SIG-M5 treated with dmso at 0.1 percent for 504 hours (cell line): ENCODE data around the gene SELE.
"Not testable (repeated sequence)": the region's sequence is repeated elsewhere in the genome, so short reads cannot be mapped to it uniquely, and the experiment has no call there.

ENCODE experiments used
- DNase-seq: peaks from one replicate; lab custom pipeline; 2025; ENCODE audit not compliant: unreplicated experiment; lab: John Stamatoyannopoulos, UW

Gene SELE

GRCh38 chr1:169725930-169726329 lies 7.9 kb downstream of the SELE start:
- no peak for DNase-seq

DNA sequence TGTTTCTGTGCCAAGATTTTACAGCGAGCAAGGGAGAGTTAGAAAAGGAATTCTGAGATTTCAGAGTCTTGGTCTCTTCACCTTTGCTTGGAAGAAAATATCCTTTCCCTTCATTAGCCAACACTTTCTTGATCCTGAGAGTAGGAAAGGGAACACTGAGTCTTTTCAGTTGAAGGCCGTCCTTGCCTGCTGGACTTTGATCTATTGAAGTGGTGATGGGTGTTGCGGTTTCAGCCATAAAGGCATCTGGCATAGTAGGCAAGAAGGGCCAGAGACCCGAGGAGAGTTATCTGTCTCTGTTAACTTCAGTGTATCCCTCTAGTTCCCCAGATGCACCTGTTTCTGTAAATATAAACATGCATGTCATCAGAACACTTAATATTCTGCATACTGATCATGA lies 9.7 kb downstream of the SELE start:
- DNase-seq: no peak

GRCh38 chr1:169723763-169724162 lies 10.1 kb downstream of the SELE start:
- no peak for DNase-seq

- no peak for DNase-seq
Measured at GRCh38 chr1:169722779-169723178, 11.1 kb downstream of the SELE start.

GRCh38 chr1:169715100-169715499 lies 18.8 kb downstream of the SELE start:
- not testable (repeated sequence) for DNase-seq

DNA sequence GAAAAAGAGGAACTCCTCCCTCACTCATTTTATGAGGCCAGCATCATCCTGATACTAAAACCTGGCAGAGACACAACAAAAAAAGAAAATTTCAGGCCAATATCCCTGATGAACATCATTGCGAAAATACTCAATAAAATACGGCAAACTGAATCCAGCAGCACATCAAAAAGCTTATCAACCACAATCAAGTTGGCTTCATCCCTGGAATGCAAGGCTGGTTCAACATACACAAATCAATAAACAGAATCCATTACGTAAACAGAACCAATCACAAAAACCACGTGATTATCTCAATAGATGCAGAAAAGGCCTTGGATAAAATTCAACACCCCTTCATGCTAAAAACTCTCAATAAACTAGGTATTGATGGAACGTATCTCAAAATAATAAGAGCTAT lies 20.8 kb downstream of the SELE start:
- not testable (repeated sequence) for DNase-seq

- DNase-seq: no peak
Measured at GRCh38 chr1:169712309-169712631, 21.6 kb downstream of the SELE start.

DNA sequence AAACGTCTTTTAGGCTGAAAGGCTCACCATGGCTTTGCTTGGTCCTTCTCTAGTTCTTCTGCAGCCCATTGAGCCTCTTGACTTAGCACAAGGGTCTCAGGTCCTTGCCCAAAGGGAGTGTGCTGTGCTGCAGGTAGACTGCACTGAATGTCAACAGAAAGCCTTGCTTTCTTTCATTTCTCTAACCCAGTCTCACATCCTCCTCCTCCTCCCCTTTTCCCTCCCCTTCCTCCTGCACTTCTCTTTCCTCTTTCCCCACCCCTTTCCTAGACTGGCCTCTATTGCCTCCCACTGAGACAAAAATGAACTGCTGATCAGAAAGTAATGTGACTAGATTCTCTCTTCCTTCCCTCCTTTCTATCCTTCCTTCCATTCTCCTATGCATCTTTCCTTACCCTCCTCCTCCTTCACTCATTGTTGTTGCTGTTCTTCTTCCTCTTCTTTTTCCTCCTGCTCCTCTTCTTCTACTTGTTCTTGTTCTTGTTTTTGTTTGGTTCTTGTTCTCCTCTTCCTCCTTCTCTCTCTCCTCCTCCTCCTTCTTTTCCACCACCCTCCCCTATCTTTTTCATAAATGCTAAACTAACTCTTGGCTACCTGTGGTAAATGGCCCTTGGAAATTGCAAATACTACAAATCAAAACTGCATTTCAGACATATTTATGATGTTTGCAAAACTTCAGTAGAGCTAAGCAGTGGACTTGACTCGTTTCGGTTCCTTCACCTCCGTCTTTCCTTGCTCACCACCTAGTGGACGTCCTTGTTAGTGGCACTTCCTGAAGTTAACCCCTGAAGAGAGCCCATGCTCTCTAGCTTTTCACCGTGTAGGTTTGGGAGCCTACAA lies 22.2 kb downstream of the SELE start, which contains the start of gene SELL:
Gene SELL (minus strand): TSS at position 152 of the 840 bp plus-strand sequence. CDS start 122 bp downstream, at position 30.
- peak; percentile 80 for DNase-seq

- DNase-seq: no peak
Measured at GRCh38 chr1:169708647-169709046, 25.2 kb downstream of the SELE start.

- no peak for DNase-seq
Measured at GRCh38 chr1:169707912-169708604, 25.8 kb downstream of the SELE start.

- DNase-seq: no peak
Measured at GRCh38 chr1:169704797-169705196, 29.1 kb downstream of the SELE start.

- DNase-seq: no peak
Measured at GRCh38 chr1:169701261-169702005, 32.4 kb downstream of the SELE start.

GRCh38 chr1:169699707-169700106 lies 34.2 kb downstream of the SELE start:
- DNase-seq: no peak

- no peak for DNase-seq
Measured at GRCh38 chr1:169698976-169699375, 34.9 kb downstream of the SELE start.

DNA sequence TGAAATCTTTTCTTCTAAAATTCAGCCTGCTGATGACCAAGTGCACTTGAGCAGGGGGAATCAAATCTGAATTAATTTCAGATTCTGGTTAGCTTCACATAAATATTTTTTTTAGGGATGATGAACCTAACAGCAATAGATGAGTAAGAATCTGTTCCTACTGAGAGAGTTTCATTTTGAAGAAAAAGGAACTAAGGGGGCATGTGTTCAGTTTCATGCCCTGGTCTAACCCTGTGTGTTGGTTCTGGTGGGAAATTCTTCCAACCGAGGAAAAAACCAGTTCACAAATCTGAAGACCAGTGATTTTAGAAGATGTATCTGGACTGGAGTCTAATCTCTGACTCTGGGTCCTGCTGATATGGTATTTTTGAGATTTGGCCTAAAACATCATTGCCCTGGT lies 36.1 kb downstream of the SELE start:
- DNase-seq: peak; percentile 45

- DNase-seq: no peak
Measured at GRCh38 chr1:169696273-169697100, 37.4 kb downstream of the SELE start.

GRCh38 chr1:169694304-169695075 lies 39.4 kb downstream of the SELE start:
- no peak for DNase-seq

DNA sequence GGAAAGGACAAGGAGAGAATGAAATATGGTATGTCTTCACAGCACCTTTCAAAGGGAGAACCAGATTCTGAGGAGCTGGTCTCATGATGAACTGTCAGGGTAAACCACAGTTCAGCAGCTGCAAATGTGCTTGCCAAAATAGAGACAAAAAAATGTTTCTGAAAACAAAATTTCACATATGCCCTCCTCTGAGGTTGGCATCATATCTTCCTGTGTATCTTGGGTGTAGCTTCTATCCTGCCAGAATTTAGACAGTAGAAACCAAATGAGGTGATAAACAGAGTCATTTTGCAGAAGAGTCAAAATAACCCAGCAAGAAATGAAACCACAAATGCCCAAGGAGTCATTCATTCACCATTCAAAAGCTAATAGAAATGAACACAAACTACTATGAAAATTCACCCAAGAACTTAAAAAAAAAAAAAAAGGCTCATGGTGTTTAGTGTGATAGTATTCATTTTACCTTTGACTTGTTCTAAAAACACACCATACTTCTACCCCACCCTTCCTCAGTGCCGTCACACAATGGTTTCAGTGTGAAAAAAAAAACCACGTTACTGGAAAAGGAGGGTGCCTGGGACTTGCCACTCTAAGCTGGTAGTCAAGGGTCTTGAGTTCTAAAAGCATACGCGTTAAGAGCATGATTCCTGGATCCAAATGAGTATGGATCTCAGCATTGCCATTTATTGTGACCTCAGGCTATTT lies 41.0 kb downstream of the SELE start:
- DNase-seq: no peak

DNA sequence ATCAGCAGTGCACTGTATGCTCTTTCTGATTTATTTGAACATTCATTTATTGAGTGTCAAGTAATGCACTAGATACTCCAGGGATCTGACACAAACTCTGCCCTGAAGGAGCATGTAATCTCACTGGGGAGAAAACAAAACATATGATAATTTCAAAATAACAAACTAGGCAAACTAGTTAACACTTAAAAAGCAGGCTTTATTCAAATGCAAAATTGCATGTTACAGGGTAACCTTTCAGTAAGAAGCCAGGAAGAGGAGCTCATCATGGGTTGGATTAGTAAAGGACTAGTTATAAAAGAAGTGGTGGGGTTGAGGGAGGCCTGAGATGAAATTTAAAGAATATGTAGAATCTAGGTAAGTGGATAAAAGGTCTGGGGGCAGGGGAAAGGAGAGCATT lies 43.4 kb downstream of the SELE start:
- no peak for DNase-seq
